SHP77 (cell line): ENCODE measurements around the gene EP400.

Experiments used
- DNase-seq, 2 experiments: peaks; one replicate each; lab custom pipeline; 2025; lab: John Stamatoyannopoulos, UW

EP400 gene

GRCh38 chr12:132020292-132020691 lies 70.5 kb downstream of the EP400 start:
- no peak for DNase-seq

- DNase-seq: no peak
These were observed 71.5 kb downstream of the EP400 start for GRCh38 chr12:132021031-132021871.

GRCh38 chr12:132021965-132022364 lies 72.2 kb downstream of the EP400 start:
- DNase-seq: no peak

- DNase-seq: no peak
These were observed 73.9 kb downstream of the EP400 start for GRCh38 chr12:132023658-132024057.

GRCh38 chr12:132024758-132025157 lies 75.0 kb downstream of the EP400 start:
- no peak for DNase-seq

GRCh38 chr12:132025526-132025925 lies 75.8 kb downstream of the EP400 start:
- no peak for DNase-seq

- no peak for DNase-seq
These were observed 76.5 kb downstream of the EP400 start for GRCh38 chr12:132026061-132026795.

GRCh38 chr12:132026796-132027500 lies 77.2 kb downstream of the EP400 start:
- DNase-seq: no peak

- no peak for DNase-seq
These were observed 77.9 kb downstream of the EP400 start for GRCh38 chr12:132027636-132028035.

GRCh38 chr12:132028111-132028510 lies 78.4 kb downstream of the EP400 start:
- no peak for DNase-seq

GRCh38 chr12:132029503-132030300 lies 80.0 kb downstream of the EP400 start:
- DNase-seq: no peak

GRCh38 chr12:132030367-132031038 lies 80.8 kb downstream of the EP400 start:
- DNase-seq: no peak

- DNase-seq: no peak
These were observed 83.9 kb downstream of the EP400 start for GRCh38 chr12:132033627-132034026.

GRCh38 chr12:132036063-132036683 lies 86.4 kb downstream of the EP400 start:
- DNase-seq: no peak

- no peak for DNase-seq
These were observed 91.3 kb downstream of the EP400 start for GRCh38 chr12:132040906-132041606.

- no peak for DNase-seq
These were observed 93.5 kb downstream of the EP400 start for GRCh38 chr12:132043216-132043615.

GRCh38 chr12:132043770-132044467 lies 94.2 kb downstream of the EP400 start:
- DNase-seq: no peak

- DNase-seq: no peak
These were observed 95.1 kb downstream of the EP400 start for GRCh38 chr12:132044661-132045412.

- DNase-seq: no peak
These were observed 96.0 kb downstream of the EP400 start for GRCh38 chr12:132045751-132046150.
